ENCODE results near the gene TTLL13. TPM values are rescaled to one million over a fixed set of nuclear protein-coding genes. Genes with fewer than 3 reads are reported as not detected.

The TTLL13 gene
- total and polyA plus RNA-seq, 2 of the 8 experiments (the other 6 are each of a cell fraction or from before 2014, with no cell fraction given), result 0.03 TPM; not detected in 1

DNA sequence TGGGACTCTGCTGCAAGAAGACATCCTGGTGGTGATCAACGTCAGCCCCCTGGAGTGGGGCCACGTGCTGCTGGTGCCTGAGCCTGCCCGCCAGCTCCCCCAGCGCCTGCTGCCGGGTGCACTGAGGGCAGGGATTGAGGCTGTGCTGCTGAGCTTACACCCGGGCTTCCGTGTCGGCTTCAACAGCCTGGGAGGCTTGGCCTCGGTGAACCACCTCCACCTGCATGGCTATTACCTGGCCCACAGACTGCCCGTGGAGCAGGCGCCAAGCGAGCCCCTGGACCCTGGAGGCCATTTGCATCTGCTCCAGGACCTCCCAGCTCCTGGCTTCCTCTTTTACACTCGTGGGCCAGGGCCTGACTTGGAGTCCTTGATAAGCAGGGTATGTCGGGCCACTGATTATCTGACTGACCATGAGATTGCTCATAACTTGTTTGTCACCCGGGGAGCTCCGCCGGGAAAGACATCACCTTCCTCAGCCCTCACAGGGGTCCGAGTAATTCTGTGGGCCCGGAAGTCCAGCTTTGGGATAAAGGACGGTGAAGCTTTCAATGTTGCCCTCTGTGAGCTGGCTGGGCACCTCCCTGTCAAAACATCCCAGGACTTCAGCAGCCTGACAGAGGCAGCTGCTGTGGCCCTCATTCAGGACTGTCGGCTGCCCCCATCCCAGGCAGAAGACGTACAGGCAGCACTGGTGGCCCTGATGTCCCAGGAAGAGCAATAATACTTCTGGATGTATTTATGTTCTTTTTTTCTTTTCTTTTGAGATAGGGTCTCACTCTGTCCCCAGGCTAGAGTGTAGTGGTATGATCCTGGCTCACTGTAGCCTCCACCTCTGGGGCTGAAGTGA is 7.8 kb upstream of the TTLL13 start:
- TF ChIP-seq YY1 (IDR thresholded peaks at IDR 0.05; ENCODE audit: low read depth, low read length), result no peak
- no peak for TF ChIP-seq SIRT6 (IDR thresholded peaks at IDR 0.05; ENCODE audit: low read length)
- no peak for TF ChIP-seq CBX8 (IDR thresholded peaks at IDR 0.05; ENCODE audit: borderline replicate concordance, low read depth, low read length)
- no peak for TF ChIP-seq SRF (IDR thresholded peaks at IDR 0.05; ENCODE audit: low read depth, low read length)
- TF ChIP-seq EP300 (IDR thresholded peaks at IDR 0.05; ENCODE audit: borderline replicate concordance in 1 of 2, low read depth in 2 of 2, low read length in 2 of 2), result no peak
- no peak for TF ChIP-seq SAP30 (IDR thresholded peaks at IDR 0.05; ENCODE audit: insufficient read depth, insufficient replicate concordance, low read length)
- TF ChIP-seq, protein P1, sequence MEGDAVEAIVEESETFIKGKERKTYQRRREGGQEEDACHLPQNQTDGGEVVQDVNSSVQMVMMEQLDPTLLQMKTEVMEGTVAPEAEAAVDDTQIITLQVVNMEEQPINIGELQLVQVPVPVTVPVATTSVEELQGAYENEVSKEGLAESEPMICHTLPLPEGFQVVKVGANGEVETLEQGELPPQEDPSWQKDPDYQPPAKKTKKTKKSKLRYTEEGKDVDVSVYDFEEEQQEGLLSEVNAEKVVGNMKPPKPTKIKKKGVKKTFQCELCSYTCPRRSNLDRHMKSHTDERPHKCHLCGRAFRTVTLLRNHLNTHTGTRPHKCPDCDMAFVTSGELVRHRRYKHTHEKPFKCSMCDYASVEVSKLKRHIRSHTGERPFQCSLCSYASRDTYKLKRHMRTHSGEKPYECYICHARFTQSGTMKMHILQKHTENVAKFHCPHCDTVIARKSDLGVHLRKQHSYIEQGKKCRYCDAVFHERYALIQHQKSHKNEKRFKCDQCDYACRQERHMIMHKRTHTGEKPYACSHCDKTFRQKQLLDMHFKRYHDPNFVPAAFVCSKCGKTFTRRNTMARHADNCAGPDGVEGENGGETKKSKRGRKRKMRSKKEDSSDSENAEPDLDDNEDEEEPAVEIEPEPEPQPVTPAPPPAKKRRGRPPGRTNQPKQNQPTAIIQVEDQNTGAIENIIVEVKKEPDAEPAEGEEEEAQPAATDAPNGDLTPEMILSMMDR (IDR thresholded peaks at IDR 0.05; ENCODE audit: control extremely low read depth in 1 of 3, insufficient read depth in 1 of 3, low read depth in 1 of 3, low read length in 3 of 3), result no peak
- TF ChIP-seq POLR2A (IDR thresholded peaks at IDR 0.05; ENCODE audit: control extremely low read depth in 1 of 2, low read depth in 2 of 2, low read length in 2 of 2), result no peak
- no peak overlapping the region for H4K91ac ChIP-seq (replicated peaks; ENCODE audit: insufficient read length, low read length)
- H3K23me2 ChIP-seq (ENCODE audit: low read depth, low read length), result no peaks in the 10 kb centered on the region
- POLR2A ChIA-PET (ENCODE audit: partially characterized antibody), result interaction anchor here (1.2 to 2.1 kb wide), 3 partner anchors 24 to 140 kb away, joined by 3 to 5 read pairs (median 3); partner anchors contain the start of genes IDH2 and NGRN
- no peaks in the 10 kb centered on the region for H3K4me1 ChIP-seq (replicated peaks in 1 of 4; ENCODE audit: control insufficient read depth in 3 of 4, insufficient read depth in 4 of 4, low read length in 3 of 4)
- H2BK12ac ChIP-seq (ENCODE audit: low read depth, low read length), result 0 out of 2 replicates have a peak overlapping the region, but pooled peaks have one; percentile 39
- no peak overlapping the region for H3K14ac ChIP-seq (ENCODE audit: insufficient read length)
- H3K27me3 ChIP-seq (replicated peaks in 1 of 4; ENCODE audit: control insufficient read depth in 3 of 4, extremely low read depth in 1 of 4, insufficient read depth in 3 of 4, low read length in 3 of 4), result no peaks in the 10 kb centered on the region
- H3K9me3 ChIP-seq (ENCODE audit: insufficient read depth in 2 of 2, low read depth in 1 of 2, low read length in 1 of 2), result no peaks in the 10 kb centered on the region
- no peak overlapping the region for H4K5ac ChIP-seq (ENCODE audit: insufficient read length, low read depth, low read length)
- no peak overlapping the region for H2AK5ac ChIP-seq (ENCODE audit: low read depth, low read length)
- no peak overlapping the region for H2BK15ac ChIP-seq (ENCODE audit: low read length)
- no peak overlapping the region for H3K23ac ChIP-seq (ENCODE audit: insufficient read length)
- no peak for DNase-seq (ENCODE audit: low read depth in 1 of 2, low spot score in 2 of 2)
- H4K20me1 ChIP-seq (replicated peaks in 1 of 2; ENCODE audit: control insufficient read depth in 1 of 2, insufficient read depth in 2 of 2, low read length in 2 of 2), result no peaks in the 10 kb centered on the region
- CTCF ChIA-PET (ENCODE audit: partially characterized antibody), result interaction anchor here (0.7 to 1.8 kb wide), 8 partner anchors 8 to 98 kb away, joined by 3 to 7 read pairs (median 4); no protein-coding TSS in a partner anchor
- H3K4ac ChIP-seq (replicated peaks; ENCODE audit: insufficient read length, low read depth, low read length), result no peak overlapping the region
- H3K4me2 ChIP-seq (ENCODE audit: insufficient read depth in 1 of 2, low read depth in 2 of 2, low read length in 2 of 2), result no peak overlapping the region
- no peak overlapping the region for H2AFZ ChIP-seq (ENCODE audit: low read length)
- no peaks in the 10 kb centered on the region for H3K79me1 ChIP-seq (ENCODE audit: low read depth, low read length)
- WGBS, 2 experiments (ENCODE audit: extremely low coverage in 1 of 2, insufficient coverage in 1 of 2, insufficient read length in 1 of 2, insufficient replicate concordance in 2 of 2, low coverage in 1 of 2, low lambda C conversion rate in 2 of 2, missing lambda C conversion rate in 1 of 2), result 84% methylated on average over 22 of the region's 22 CpGs; no CpG with 5 or more reads in 1 of the 2 experiments
- H3K27ac ChIP-seq (ENCODE audit: low read depth, low read length), result no peak overlapping the region
- no peak overlapping the region for H3K18ac ChIP-seq (ENCODE audit: extremely low read depth, low read length)
- H3K79me2 ChIP-seq (ENCODE audit: control insufficient read depth in 1 of 2, insufficient read depth in 2 of 2, low read length in 2 of 2), result no peaks in the 10 kb centered on the region
- H2BK120ac ChIP-seq (replicated peaks; ENCODE audit: low read depth, low read length), result no peak overlapping the region
- no peak overlapping the region for H2BK20ac ChIP-seq (ENCODE audit: low read length)
- H3K36me3 ChIP-seq (ENCODE audit: control insufficient read depth in 2 of 4, insufficient read depth in 4 of 4, low read length in 3 of 4), result no peaks in the 10 kb centered on the region
- no peak overlapping the region for H3K4me3 ChIP-seq (ENCODE audit: extremely low read depth in 1 of 4, insufficient read depth in 2 of 4, low read depth in 3 of 4, low read length in 4 of 4)
- no peak overlapping the region for H3K9ac ChIP-seq (replicated peaks in 1 of 4; ENCODE audit: extremely low read depth in 1 of 4, low read depth in 3 of 4, low read length in 3 of 4)
- H4K8ac ChIP-seq (ENCODE audit: extremely low read depth, insufficient read depth, low read length), result peak overlapping the region; percentile 65; the same call in 1 of the 2 replicates
- no peak overlapping the region for H2BK5ac ChIP-seq (ENCODE audit: low read depth, low read length)
- H3K56ac ChIP-seq (replicated peaks; ENCODE audit: insufficient read length, low read depth, low read length), result no peak overlapping the region
- FAIRE-seq, result no peak
